Kidney tubule cell (primary cell): ENCODE measurements around the gene MYLK2.
"Not testable (repeated sequence)": the region's sequence is repeated elsewhere in the genome, so short reads cannot be mapped to it uniquely, and the experiment has no call there.

ENCODE experiments used
- DNase-seq: peaks from one replicate; pipeline ENCODE4 v3.0.0-alpha.2; 2018; ENCODE audit warnings: low spot score

The MYLK2 gene

DNA sequence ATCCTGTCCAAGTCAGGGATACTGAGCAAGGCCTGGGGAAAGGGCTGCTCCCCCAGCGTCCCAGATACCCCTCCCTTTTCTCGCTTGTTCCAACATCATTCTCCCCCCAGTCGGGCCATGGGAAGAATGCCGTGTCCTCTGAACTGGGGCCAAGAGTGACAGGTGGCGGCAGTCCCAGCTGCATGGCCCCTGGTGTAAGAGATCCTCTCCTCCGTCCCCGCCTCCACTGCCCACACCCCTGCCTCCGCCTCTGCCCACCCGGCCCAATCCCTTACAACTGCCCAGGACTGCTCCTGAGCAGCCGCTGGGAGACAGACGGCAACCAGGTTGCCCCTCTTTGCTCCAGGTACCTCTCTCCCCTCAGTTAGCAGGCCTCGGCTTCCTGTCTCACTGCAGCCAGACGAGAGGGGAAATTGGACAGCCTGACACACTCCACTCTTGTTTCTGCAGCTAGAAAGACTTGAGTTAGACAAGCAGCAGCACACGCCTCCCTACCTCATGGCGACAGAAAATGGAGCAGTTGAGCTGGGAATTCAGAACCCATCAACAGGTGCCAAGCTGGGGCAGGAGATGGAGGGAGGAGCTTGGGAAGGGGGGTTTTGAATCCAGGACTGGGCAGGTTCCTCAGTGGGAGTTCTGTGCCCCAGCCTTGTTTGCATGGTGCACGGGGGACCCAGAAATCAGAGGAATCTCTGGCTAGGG lies at the start of gene MYLK2:
TSS of gene MYLK2 (plus strand) at position 274 of the 702 bp plus-strand sequence. CDS start at position 499, 225 bp downstream.
- DNase-seq, result no peak

DNA sequence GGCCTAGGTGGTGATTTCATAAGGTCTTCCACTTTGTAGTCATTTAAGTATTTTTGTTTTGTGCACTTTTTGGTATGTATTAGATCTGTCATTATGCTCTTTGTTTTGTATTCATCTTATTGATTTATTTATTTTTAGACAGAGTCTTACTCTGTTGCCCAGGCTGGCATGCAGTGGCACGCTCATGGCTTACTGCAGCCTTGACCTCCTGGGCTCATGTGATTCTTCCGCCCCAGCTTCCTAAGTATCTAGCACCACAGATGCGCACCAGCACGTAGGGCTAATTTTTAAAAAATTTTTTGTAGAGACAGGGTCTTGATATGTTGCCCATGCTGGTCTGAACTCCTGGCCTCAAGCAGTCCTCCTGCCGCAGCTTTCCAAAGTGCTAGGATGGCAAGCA lies 49.5 kb upstream of the MYLK2 start:
- DNase-seq, result no peak

DNA sequence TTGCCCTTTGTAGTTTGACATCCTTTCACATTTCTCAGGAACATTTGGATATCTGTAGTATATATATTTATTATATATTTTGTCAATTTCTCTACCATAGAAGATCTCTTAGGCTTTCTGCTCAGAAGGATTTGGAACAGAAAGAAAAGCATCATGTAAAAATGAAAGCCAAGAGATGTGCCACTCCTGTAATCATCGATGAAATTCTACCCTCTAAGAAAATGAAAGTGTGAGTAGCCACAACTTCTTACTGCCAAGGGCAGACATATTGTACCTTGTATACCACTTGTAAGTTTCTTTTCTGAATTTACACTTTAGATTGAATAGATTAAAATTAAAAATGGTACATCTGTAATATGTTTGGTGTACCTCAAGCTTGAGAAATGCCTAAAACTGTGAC lies 48.9 kb upstream of the MYLK2 start:
- DNase-seq, result no peak

DNA sequence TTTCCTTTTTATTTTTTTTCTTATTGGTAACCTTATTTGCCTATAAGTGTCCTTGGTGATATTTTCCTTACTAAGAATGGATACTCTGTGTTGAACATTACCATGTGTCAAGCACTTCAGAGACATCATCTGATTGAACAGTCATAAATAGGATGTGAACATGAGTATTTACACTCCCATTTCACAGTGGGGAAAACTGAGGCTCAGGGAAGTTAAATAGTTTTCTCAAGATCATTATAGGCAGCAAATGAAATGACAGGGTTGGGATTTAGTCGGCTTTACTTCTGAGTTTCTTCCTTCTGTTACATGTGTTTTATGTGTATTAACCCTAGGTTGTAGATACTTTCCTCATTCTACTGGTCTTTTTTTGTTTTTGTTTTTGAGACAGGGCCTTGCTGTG lies 44.7 kb upstream of the MYLK2 start:
- no peak for DNase-seq

DNA sequence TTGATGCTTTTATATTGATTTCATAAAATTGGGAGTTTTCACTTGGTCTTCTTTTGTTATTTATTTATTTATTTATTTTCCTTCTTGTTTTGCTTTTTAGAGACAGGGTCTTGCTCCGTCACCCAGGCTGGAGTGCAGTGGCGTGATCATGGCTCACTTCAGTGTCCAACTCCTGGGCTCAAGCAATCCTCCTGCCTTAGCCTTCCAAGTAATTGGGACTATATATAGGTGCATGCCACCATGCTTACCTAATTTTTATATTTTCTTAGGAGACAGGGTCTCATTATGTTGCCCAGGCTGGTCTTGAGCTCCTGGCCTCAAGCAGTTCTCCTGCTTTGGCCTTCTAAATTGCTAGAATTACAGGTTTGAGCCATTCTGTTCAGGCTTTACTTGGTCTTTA lies 38.3 kb upstream of the MYLK2 start:
- DNase-seq, result no peak

DNA sequence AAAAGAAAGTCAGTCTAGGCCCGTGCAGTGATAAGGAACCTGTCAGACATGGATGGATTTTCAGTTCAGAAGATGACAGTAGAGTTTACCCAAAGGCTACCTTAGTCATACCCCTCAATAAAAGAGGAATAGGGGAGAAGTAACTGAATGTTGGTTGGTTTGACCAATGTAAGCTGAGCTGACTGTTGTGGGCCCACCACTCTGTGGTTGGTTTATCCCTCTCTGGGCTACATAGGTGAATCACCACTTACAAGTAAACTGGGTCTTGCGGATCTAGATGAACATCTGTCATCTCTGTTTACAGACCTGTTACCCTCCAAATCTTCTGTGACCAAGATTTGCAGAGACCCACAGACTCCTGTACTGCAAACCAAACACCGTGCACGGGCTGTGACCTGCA lies 37.2 kb upstream of the MYLK2 start:
- DNase-seq, result no peak

DNA sequence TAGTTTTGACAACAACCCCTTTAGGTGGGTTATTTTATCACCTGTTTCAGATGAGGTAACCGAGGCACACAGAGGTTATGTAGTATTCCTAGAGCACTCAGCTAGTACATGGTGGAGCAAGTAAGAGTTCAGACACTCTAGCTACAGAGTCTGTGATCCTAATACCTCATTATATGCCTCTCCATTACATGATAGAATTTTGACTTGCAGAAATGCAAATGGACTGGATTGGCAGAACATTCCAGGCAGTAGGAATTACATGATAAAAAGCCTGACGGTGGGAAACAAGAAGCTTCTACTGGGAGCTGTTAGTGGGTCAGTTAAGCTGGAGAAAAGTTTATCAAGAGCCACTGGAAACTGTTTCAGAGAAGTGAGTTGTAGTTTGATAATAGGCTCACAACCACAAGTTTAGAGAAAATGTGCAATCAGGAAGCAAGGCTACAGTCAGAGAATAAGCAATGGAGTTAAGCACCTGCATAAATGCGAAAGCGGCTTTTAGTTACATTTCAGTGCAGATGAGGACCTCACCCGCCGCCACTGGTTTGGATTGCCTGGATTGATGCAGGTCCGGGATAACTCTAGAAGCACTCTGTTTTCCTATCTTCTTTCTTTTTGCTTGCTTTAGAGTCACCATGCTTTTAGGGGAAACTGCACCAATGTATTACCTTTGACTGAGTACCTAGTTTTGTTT lies 34.7 kb upstream of the MYLK2 start:
- no peak for DNase-seq

DNA sequence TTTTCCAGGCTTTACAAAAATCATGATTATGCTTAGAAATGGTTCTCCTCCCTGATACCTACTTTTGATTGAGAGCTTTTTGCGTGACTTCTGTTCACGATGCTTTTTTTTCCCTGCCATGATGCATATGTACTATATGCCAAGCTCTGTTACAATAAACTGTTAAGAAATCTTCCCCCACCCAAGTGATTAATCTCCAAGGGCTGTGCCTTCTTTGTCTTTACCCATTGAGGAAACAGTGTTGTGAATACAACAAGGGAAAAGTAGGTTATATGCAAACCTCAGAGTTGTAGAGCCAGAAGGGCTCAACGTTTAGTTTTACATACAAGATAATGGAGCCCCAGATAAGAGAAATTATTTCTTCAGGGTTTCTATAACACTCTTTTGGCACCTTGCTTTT lies 34.1 kb upstream of the MYLK2 start:
- DNase-seq, result no peak

DNA sequence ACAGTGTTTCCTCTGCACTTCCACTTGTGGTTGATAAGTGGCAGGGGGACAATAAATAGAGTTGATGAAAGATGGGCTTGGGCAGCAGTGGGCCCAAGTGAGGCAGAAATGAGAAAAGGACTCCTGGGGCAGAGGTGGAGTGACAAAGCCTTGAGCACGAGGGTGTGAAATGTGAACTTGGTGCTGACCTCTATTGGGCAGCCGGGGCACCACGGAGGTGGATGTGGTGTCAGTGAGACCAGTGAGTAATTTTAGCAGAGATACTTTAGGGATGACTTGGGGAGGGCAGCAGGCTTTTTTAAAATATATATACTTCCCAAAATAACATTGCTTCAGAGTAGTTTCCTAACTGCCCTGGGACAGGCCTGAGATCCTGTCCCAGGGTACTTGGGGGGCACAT lies 30.6 kb upstream of the MYLK2 start:
- peak; percentile 49 for DNase-seq

DNA sequence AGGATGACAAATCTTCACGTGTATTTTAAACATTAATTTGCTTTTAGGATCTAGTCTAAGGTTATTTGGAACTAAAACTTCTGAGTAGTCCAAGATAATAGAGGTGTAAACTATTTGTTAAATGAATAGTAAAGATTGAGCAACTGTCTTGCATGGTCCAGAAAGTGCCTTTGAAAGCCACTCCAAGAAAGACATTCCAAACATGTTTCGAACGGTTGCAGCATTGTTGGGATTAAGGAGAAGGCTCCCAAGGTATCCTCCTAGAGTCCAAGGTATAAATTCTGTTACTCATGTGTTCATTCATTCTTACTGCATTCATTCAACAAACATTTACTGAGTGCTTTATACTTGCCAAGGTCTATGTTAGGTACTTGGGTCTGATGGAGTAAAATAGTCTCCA lies 28.8 kb upstream of the MYLK2 start:
- no peak for DNase-seq

DNA sequence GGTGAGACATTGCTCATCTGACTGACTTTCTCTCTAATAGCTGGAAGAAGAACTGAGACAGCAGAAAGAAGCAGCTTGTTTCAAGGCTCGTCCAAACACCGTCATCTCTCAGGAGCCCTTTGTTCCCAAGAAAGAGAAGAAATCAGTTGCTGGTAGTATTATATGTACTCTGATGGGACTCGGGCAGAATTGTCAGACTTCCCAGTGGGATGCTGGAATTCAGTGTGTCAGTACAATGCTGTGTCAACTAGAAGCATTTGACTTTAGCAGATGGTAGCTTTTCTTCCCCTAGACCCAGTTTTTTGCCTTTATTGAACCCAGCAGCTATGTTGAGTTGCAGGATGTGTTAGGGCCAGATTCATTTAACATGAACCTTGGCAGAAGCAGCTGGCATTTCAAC lies 21.8 kb upstream of the MYLK2 start:
- no peak for DNase-seq

DNA sequence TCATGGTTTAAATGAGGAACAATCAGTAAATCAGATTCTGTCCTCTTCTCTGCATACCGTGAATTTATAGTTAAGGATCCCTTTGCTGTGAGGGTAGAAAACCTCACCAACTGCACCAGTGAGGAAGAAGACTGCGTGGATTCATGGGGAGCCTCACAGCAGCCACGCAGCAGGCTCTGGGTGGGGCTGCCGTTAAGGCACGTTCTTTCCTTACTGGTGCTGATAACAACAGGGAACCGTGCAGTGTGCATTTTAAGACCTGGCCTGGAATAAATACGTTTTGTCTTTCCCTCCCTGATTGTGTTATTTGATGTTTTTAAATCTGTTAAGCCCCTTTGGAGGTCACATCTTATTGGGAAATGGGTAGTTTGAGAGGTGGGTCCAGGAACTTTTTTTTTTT lies 17.6 kb upstream of the MYLK2 start:
- no peak for DNase-seq

DNA sequence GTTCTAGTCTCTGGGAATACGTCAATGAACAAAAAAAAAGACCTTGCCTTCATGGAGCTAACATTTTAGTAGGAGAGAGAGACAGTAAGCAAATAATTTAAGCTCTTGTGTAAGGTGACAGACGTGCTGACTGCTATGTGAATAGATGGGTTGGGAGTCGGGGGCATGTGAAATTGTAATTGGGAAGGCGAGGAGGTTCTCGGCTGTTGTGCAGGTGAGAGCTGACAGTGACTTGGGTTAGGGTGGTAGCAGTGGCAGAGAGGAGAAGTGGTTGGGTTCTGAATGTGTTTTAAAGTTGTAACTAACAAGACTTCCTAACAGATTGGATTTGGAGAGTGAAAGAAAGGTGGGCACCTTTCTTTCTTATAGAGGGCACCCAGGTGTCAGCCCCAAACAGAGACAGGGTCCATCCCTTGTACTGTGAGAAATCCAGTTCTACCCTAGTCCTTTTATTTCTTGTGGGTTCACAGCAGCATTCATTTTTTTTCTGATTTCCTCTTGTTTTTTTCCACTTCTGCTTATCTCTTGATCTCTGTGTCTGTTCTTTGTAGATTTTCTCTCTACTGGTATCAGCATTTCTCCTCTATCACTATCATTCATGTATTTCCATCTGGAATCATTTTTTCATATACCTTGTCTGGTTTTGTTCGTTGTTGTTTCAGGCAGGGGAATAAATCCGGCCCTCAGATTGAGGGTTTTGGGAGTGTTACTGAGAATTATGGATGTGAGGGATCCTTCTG lies 15.4 kb upstream of the MYLK2 start:
- no peak for DNase-seq

DNA sequence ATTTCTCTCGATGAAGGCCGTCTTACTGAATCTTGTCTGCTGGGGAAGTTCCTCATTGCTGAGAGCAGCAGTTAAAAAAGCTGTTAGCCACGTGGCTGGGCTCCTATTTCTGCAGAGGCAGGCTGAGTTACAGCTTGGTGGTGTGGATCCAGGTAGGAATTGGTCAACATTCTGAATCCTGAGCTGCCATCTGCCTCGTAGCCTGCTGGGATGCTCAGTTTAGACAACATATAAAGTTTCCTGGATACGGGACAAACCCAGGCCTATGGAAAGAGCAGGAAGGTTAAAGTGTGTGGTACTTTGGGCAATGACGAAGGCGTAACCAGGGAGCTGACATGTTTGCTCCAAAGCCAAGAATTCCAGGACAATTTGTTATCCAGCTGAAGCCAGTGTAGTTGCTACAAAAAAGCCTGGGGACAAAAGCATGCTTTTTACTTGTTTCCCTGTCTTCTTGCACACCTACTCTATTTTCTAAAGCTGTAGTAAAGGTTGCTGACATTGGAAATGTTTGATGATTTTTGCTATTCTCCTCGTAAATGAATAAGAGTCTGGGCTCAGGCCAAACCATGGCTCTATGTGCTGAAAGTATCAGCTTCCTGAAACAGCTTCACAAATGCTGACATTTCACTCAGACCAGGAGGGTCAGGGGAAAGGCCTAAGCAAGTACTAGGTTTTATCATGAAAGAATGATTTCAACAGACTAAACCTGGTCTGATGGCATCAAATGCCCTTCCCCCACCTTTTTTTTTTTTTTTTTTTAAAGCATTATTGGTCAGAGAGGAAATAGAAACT lies 12.4 kb upstream of the MYLK2 start:
- DNase-seq, result no peak

DNA sequence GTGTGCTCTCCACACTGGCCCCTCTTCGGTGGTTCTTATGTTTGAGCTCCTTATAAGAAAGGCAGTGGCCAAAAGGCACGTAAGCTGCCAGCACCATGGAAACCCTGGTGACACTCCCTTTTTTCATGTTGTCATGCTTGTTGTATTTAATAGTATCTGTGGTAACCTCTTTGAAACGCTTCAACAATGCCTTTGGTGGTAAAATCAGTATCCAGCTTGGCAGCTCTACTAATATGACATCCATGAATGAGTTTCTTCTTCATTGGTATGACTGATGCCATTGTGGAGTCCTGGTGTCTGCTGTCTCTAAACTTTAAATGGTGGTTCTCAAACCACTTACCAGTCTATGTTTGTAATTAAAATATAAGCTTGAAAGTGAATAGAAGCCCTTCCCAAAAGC lies 10.7 kb upstream of the MYLK2 start:
- DNase-seq, result peak; percentile 46

DNA sequence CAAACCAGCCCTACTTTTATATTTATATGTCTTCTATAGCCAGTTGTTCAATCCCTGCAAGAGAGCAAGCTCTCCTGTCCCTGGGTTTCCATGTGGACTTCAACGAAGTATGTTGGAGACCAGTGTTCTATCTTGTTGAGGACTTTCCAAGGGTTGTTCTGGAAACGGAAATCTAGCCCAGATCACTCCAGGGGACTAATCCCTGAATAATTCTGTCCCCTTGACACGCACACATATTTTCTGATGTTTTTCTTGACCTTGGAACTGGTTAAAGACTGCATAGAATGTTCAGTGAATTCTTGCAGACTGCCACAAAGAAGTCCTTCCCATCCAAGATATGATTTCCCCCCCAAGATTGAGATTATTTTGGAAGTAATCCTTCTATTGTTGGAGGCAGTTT lies 9.5 kb upstream of the MYLK2 start:
- DNase-seq, result no peak

DNA sequence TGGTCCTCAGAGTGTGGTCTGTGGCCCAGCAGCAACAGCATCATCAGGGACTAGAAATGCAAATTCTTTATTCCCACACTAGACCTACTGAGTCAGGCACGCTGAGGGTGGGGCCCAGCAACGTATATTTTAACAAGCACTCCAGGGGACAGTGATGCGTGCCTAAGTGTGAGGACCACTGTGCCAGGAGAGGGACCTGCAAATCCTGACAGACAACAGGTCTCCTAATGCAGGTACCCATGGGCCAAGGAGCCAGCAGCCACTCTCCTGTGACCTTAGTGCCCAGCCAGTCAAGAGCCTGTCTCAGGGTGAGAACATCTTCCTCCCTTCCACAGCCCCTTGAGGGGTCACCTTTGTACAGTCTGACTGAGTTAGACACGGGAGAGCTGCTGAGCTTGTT lies 8.0 kb upstream of the MYLK2 start:
- no peak for DNase-seq

DNA sequence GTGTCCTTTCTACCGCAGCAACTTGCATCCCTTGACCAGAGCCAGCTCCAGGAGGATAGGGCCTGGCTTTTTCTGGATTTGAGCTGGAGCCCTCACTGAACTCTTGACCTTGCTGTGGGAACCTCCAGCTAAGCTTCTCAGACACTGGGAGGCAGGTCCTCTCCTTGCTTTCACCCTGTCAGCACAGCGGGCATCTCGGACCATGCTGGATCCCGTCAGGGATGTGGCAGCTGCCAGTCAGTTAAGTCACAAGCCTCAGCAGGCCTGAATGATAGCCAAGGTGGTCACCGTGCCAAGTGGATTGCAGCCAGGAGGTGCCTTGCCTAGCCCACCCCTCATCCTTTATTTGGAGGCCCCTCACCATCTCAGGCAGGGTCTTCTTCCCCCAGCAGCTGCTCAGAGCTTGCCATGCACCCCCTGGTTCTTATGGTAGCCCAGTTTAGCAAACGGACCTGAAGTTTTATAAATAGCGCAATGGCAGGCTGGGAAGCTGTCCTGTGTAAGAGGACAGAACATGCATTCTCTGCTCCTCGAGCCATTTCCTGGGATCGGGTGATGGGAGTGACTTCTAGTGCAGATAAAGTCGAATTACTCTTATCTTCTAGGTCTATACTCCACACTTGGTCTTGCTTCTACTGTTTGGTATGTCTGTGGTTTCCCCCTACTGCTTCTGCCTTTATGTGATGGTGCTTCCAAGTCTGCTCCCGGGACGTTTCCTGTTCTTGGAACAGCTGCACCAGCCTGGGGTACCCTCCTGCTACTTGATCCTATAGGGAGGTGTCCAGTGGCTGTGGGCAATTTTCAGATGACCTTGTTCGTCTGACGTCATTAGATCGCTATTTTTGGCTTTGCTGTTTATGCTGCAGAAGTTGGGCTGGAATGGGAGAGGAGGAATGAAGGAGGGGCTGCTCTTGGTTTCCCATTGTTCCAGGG lies 7.1 kb upstream of the MYLK2 start:
- DNase-seq, result peak; percentile 44

DNA sequence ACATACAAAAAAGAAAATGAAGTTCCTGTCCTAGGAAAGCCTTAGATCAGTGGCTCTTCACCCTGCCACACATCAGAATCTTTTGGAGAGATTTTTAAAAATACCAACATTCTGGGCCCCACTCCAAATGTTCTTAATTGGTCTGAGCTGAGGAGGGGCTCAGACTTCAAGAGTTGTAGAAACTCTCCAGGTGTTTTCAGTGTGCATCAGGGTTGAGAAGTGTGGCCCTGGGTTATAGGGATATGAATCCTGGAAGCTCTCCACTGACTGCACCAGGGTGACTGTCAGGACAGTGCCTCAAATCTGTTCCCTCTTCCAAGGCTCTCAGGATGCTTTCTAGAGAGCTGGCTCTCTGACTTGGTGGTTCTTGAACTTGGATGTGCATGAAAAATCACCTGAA lies 5.5 kb upstream of the MYLK2 start:
- DNase-seq, result no peak

DNA sequence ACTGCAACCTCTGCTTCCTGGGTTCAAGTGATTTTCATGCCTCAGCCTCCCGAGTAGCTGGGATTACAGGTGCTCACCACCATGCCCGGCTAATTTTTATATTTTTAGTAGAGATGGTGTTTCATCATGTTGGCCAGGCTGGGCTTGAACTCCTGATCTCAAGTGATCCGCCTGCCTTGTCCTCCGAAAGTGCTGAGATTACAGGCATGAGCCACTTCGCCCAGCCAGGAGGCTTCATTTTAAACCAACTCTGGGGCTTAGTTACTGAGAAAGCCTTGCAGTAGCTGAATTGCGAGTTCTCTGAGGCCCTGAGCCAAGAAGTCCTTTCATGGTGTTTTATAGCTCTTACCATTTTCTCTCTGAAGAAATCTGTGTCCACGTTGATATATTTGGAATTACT lies 5.0 kb upstream of the MYLK2 start:
- not testable (repeated sequence) for DNase-seq
